GM19240 (cell line): ENCODE measurements around the gene SH3D21.

ENCODE experiments used
- DNase-seq: peaks from one replicate; pipeline ENCODE4 v3.0.0; 2011; ENCODE audit warnings: low spot score; ENCODE audit not compliant: insufficient read length

SH3D21 gene

DNA sequence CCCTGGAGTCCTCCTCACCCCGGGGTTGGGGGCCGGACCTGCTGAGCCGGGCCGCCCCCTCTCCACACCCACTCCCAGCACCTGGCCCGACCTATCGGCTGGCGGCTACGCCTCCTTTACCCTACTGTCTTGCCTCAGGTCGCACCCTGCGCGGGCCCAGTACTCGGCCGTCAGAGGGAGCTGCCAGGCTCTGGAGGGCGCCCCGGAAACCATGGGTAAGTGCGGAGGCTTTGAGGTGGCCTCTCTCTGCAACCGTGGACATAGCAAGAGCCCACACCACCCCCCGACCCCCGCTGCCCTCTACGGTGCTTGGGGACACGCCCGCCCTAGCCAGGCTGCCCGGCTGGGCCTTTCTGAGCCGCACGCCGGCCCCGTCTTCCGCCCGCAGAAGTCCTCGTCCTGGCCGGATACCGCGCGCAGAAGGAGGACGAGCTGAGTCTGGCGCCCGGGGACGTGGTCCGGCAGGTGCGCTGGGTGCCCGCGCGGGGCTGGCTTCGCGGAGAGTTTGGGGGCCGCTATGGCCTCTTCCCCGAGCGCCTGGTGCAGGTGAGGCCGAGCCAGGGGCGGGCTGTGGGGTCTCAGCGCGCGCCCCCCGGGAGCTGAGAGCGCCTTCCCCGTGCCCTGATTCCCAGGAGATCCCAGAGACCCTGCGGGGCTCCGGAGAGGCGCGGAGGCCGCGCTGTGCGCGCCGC lies at the start of gene SH3D21:
TSS of gene SH3D21 (plus strand) at position 159 of the 692 bp plus-strand sequence. CDS start at position 212, 53 bp downstream.
- no peak for DNase-seq

DNA sequence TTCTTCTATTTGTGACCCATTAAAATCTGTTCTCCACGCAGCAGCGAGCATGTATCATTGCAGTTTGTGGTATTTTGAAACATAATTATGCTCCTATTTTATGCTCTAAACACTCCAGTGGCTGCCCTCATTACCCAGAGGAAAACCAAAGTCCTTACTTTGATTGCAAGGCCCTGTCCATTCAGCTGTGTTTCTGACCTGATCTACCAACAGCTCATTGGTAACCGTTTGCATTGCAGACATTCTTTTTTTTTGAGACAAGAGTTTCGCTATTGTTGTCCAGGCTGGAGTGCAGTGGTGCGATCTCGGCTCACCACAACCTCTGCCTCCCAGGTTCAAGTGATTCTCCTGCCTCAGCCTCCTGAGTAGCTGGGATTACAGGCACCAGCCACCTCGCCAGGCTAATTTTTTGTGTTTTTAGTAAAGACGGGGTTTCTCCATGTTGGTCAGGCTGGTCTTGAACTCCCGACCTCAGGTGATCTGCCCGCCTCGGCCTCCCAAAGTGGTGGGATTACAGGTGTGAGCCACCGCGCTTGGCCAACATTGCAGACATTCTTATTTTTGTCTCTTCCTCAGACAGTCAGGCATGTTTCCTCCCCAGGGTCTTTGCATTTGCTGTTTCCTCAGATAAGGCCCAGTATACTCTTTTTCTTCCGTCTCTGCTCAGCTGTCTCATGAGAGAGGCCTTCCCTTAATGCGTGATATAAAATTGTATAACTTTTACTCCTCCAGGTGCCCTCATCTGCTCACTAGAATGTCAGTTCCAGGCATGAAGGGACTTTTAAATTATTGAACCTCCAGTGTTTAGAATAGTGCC lies 49.4 kb upstream of the SH3D21 start:
- DNase-seq: no peak

DNA sequence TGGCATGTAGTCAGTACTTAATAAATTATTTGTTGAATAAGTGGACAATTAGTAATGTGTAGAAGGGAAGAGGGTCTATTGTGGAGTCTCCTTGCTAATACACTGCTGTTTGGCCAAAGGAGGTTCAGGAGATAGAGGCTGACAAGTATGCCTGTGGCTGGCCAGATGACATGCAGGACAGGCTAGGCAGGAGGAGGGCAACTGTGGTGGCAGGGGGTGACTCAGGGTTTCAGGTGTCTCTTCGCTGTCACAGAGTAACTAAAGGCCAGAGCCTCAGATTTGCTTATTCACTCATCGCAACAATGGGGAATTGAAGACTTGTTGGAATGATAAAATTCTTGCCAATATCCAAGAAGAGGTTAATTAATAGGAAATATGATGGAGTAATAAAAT lies 48.8 kb upstream of the SH3D21 start:
- no peak for DNase-seq

DNA sequence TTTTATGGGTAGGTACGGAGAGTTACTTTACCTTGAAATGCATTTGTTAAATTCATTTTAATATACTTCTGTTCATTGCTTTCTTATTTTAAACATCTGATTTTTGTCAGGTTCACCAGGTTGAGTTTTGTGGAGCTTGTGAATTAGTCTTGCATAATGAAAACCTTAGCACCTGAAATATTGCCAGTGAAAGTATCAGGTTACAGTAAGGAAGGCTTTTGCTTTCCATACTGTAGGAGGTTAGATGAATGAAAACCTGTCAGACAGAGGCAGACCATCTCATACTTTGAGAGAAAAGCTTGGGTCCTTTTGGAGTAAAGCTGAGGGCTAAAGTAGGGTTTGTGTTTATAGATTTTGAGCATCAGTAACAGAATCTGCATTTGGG lies 47.2 kb upstream of the SH3D21 start:
- no peak for DNase-seq

DNA sequence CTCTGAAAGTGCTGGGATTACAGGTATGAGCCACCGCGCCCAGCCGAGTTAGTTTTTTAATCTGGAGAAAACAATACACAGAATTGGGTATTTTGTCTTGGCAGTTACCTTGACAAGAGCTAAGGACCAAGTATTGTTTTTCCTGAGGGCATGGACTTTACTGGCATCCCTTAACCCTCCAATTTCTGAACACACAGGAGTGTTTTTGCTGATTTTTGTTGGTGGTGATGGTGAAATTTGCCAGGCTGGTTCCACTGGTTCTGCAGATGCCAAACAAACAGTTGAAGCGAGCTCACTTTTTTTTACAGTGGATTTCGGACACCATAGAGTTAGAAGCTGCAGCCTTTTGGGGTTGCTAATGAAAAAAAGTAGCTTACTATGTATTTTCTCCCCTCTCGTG lies 37.2 kb upstream of the SH3D21 start:
- DNase-seq: no peak

DNA sequence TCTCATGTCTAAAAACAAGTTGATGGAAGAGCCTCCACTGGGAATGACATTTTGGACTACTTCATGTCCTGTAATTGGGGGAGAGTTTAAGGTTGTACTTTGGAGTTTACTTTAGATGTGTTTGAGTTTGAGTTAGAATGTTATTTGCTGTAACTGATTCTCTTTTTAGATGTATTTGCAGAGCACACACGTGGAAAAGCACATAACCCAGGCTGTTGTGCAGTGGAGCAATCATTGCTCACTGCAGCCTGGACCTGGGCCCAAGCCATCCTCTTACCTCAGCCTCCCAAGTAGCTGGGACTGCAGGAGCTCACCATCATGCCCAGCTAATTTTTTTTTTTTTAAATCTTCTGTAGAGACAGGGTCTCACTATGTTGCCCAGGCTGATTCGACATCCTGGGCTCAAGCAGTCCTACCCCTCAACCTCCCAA lies 36.7 kb upstream of the SH3D21 start:
- no peak for DNase-seq

DNA sequence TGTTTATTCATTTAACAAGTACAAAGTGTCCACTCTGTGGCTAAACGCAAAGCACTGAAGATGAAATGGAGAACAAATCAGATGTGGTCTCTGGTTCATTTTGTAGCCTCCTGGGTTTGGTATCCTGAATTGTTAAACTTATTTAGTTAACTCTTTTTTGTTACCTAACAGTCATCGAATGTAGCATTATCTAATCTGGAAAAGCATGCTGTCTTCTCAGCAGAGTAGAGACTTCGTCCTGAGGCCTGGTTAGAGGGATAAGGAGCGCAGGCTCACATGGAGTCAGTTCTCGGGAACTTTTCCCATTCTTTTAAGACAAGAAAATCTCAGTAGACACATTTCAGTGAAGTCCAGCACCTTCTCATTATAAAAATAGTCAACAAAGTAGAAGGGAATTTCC lies 33.1 kb upstream of the SH3D21 start:
- DNase-seq: no peak

DNA sequence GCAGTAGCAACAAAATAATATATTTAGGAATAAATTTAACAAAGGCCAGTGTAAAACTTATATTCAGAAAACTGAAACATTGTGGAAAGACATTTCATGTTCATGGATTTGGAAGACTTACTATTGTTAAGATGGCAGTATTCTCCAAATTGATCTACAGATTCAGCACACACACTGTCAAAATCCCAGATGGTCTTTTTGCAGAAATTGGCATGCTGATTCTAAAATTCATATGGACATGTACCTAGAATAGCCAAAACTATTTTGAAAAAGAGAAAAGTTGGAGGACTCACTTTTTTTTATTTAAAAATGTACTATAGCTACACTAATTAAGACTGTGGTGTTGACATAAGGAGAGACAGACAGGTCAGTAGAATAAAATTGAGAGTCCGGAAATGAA lies 32.0 kb upstream of the SH3D21 start:
- DNase-seq: no peak

DNA sequence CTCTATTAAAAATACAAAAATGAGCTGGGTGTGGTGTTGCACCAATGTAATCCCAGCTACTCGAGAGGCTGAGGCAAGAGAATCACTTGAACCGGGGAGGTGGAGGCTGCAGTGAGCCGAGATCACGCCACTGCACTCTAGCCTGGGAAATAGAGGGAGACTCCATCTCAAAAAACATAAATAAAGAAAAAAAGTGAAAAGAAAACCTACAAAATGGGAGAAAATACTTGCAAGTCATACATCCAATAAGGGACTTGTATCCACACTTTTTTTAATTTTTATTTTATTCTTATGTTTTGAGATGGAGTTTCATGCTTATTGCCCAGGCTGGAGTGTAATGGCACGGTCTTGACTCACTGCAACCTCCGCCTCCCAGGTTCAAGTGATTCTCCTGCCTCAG lies 29.5 kb upstream of the SH3D21 start:
- no peak for DNase-seq

DNA sequence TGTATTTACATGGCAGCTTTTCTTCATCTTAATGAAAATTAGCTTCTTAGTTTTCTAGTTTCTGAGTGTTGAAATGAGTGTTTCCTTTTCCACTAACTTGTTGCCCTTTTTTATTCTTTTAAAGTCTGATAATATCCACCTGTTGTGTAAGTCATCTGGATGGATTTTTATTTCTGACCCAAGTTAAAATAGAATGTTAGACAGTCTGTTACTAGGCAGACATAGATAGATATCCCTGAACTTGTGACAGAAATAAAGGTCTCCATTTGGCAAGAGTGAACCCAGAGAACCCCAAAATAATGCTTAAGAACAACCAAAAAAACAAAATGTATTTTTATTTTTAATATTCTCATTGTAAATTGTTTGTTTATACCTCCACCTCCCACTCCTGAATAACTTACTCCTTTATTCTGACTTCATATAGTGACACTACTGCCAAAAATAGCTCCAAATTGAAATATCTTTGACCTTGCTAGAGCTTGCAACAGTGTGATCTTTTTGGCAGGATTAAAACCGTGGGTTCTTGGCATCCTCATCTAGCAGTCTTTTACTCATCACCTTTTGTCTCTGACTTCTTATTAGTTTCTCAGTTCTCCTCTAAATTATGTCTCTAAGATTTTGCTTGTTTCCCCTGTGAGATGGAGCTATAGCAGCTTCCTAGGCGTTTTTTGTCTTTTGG lies 26.9 kb upstream of the SH3D21 start:
- no peak for DNase-seq

DNA sequence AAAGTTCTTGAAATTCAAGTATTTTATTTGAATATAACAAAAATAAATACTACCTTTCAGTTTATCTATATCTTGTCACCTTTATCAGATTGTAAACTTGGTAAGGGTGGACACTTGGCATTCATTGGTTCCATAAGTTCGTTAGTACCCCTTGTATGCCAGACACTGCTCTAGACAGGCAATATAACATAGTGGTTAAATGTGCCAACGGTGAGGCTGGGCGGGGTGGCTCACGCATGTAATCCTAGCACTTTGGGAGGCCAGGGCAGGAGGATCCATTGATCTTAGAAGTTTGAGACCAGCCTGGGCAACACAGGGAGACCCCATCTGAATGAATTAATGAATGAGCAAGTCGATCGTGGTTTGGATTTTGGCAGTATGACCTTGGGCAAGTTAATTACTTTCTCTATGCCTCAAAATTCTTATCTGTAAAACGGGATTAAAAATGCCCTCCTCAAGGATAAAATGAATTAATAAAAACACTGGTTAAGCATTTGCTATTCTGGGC lies 26.3 kb upstream of the SH3D21 start:
- DNase-seq: no peak

DNA sequence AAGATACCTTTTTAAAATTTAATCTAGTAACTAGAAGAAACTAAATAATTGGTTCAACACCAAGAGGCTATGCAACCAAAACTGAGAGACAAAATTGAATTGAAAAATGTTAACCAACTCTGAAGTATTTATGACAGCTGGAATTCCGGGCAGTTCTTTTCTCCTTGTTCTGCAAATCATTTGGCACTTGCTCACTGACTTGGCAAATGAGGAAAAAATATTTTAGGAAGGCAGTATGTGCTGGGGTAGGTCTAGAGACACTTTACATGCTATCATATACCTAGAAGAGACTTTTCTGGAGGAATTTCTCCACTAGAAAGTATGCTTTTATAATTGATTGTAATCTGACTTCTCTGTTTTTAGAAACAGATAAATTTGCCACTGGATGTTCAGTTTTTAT lies 22.1 kb upstream of the SH3D21 start:
- no peak for DNase-seq

DNA sequence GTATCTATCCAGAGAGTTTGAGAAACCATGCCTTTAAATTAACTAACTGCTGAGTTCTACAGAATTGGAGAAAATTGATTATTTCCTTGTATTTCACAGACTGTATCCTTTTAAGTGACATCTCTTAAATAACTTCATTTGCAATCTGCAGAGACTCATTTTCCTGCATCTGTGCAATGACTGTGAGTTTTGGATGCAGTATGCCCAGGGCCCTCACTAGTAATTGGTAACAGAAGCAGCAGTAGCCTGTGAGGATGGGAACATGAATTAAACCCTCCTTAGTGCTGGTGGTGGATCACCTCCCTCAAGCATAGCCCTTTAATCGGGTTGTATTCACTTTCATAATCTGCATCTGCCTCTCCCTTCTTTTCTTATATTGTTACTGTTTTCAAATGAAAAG lies 21.7 kb upstream of the SH3D21 start:
- DNase-seq: no peak

DNA sequence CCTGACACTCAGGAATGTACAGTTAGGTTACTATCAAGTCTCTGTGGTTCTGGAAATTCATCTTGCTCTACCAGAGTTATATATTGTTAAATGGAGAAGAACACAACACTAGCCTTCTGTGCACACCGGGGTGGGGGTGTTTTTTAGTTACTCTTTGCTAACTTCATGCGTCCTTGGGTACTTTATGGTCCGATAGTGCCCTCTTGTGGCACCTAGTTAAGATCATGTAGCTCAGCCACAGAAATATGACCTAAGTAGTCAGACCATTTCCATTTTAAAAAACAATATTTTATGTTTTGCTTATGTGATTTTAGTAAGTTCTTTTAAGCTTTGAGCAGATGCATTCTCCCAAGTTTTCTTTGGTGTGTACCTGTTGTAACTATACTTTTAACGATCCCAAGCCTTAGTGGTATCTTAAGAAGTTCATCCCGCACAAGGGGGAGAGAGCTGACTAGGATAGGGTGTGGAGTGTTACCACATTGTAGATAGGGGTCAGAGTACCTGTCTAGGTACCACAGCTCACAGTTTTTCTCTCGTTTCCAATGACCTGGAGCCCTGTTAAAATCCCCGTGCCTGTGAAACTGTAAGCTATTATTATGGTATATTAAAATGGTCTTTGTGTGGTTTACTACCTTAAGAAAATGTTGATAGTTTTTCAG lies 20.6 kb upstream of the SH3D21 start:
- peak; percentile 51 for DNase-seq

DNA sequence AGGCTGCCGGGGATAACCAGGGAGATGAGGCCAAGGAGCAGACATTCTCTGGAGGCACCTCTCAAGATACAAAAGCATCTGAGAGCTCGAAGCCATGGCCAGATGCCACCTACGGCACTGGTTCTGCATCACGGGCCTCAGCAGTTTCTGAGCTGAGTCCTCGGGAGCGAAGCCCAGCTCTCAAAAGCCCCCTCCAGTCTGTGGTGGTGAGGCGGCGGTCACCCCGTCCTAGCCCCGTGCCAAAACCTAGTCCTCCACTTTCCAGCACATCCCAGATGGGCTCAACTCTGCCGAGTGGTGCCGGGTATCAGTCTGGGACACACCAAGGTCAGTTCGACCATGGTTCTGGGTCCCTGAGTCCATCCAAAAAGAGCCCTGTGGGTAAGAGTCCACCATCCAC lies 19.4 kb upstream of the SH3D21 start:
- DNase-seq: no peak

DNA sequence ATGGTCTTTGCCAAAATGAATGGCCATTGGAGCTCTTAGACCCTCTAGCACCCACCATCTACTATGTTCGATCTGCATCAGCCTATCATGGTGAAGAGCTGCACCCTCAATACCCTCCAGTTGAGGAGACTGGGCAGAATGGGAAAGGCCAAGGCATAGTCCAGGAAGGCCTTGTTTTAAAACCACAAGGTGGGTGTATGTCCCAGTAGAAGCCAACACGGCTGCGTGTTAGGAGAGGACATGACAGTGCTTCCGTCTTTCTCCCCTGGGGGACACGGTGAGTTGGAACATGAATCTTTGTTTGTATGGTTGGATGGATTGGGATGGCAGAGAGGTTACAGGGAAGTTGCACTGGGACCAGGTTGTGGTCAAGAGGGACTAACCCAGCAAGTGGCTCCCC lies 18.6 kb upstream of the SH3D21 start:
- no peak for DNase-seq

DNA sequence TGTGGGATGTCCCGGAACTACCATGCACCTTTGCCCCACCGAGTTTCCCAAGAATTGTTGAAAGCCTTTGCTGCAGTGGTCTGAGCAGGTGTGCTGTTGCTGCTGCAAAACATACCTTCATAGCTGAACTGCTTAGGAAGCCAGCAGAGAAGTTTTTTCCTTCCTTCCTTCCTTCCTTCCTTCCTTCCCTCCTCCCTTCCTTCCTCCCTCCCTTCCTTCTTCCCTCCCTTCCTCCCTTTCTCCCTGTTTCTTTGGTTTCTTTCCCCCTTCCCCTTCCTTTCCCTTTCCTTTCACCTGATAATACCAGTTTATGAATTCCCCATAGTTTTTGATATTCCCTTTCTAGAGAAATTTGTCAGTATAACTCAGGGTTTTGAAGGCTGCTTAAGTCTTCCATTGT lies 10.8 kb upstream of the SH3D21 start:
- no peak for DNase-seq

DNA sequence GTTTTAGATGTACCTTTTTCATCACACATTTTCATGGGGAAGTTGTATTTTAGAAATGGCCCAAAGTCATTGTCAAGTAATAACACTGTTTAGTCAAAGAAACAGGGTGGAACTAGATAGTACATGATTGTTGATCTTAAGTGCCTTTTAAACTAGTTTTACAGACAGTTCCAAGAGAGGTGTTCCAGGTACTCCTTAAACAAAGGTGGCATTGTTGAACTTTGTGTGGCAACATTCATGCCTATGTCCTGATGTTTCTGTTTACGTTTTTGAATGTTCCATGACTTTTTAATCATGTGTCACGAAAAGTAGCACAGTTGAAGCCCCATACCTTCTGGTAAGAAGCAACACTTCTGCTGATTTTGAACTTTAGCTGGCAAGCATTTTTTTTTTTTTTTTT lies 9.1 kb upstream of the SH3D21 start:
- no peak for DNase-seq

DNA sequence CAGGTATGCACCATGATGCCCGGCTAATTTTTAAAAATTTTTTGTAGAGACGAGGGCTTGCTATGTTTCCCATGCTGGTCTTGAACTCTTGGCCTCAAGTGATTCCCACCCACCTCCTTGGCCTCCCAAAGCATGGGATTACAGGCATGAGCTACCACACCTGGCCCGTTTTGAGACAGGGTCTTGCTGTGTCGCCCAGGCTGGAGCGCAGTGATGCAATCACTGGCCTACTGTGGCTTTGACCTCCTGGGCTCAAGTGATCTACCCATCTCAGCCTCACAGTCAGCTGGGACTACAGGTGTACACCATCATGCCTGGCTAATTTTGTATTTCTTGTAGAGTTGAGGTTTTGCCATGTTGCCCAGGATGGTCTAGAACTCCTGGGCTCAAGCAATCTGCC lies 7.5 kb upstream of the SH3D21 start:
- no peak for DNase-seq

DNA sequence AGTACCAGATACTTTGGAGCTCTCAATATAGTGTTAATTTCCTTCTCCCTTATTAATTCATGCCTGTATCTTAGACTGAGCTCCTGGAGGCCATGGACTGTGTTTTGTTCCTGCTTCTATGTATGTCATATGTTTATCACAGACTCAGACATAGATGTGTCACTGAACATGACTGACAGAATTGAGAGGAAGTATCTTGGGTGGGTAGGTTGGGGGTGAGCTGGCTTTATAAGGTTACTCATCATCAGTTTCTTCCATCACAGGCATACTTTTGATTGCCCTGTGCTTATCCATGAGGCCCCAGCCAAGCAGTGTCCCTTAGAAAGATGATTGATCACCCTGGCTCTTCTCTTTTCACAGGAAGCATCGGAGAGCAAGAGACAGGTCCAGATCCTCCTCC lies 5.6 kb upstream of the SH3D21 start:
- no peak for DNase-seq

DNA sequence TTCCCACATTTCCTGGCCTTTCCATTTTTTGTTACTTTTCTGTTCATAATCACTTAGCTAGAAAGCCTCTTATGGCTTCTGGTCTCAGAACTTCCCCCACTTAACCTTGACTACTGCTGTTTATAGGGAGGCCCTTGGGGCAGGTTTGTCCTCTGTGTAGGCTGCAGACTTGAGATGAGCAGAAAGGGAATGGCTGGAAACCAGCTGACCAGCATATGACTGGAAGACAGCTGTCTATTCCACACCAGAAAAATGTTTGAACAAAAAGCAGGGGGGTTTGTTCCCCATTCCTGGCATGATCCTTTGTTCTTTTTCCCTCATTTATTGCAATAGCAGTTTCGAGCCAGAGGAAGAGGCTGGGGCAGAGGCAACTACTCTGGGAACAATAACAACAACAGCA lies 4.9 kb upstream of the SH3D21 start:
- no peak for DNase-seq

DNA sequence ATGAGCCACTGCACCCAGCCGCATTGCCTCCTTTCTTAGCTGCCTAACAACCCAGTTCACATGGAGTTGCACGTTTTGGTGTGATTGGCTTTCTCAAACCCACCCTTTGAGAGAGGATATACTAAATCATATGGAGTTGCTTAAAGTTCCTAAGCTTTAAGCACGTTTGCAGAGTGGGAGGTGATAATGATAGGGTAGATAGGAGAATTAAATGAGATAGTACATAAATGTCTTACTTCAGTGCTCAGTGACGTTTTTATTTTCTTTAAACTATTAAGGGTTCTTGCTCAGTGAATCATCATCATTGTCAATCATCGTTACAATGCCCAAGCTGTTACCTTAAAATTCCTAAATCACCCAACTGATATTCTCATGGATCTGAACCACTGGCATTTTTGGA lies 2.9 kb upstream of the SH3D21 start:
- DNase-seq: no peak
